ENCODE results near the gene CSNK1A1L. TPM values are rescaled to one million over a fixed set of nuclear protein-coding genes. Genes with fewer than 3 reads are reported as not detected.
"Not testable (repeated sequence)": the region's sequence is repeated elsewhere in the genome, so short reads cannot be mapped to it uniquely, and the experiment has no call there.

The CSNK1A1L gene
- polyA plus RNA-seq, 1 donor (not counting 4 experiments of a cell fraction or from before 2014, with no cell fraction given) = not detected

- H3K9ac ChIP-seq (ENCODE audit: control insufficient read depth, extremely low read depth, insufficient read depth, low read length) = peak overlapping the region; percentile 93
- H3K27ac ChIP-seq (ENCODE audit: control insufficient read depth, insufficient read depth, low read length) = no peak overlapping the region
- dilution Hi-C loops (cut with MboI; ENCODE audit: extremely low pct_ligation_motif_present, low sequenced_read_pairs) = no loop called here
- no peaks in the 10 kb centered on the region for H3K9me3 ChIP-seq (ENCODE audit: control insufficient read depth, low read depth, low read length)
- FAIRE-seq (no peak), DNase-seq (ENCODE audit: low read depth, low spot score) (no peak)
- H3K4me1 ChIP-seq (ENCODE audit: control insufficient read depth, extremely low read depth, insufficient read depth, low read length) = peaks cover 5% of the 10 kb centered on the region
- H3K9me1 ChIP-seq (ENCODE audit: control insufficient read depth, extremely low read depth, insufficient read depth, low read length) = no peaks in the 10 kb centered on the region
- H2AFZ ChIP-seq (ENCODE audit: control insufficient read depth, low read length) = peak overlapping the region; percentile 61
- H3K4me2 ChIP-seq (ENCODE audit: control insufficient read depth, extremely low read depth, insufficient read depth, low read depth, low read length) = peak overlapping the region; percentile 49
- H3K36me3 ChIP-seq (ENCODE audit: control insufficient read depth in 2 of 2, extremely low read depth in 1 of 2, insufficient read depth in 2 of 2, low read length in 2 of 2) = peaks cover 2 to 4% of the 10 kb centered on the region in 2 experiments
- H3K79me2 ChIP-seq (ENCODE audit: control insufficient read depth, insufficient read depth, low read length) = peaks cover 35% of the 10 kb centered on the region
- peak overlapping the region; percentile 53 to 84 (median 83) for H3K4me3 ChIP-seq (ENCODE audit: control insufficient read depth in 2 of 3, extremely low read depth in 1 of 3, insufficient read depth in 2 of 3, low read depth in 1 of 3, low read length in 3 of 3)
- H3K27me3 ChIP-seq (ENCODE audit: control insufficient read depth, extremely low read depth, insufficient read depth, low read length) = no peaks in the 10 kb centered on the region
- no peak for TF ChIP-seq EZH2 (IDR thresholded peaks at IDR 0.05; ENCODE audit: low read length)
- TF ChIP-seq, protein P1, sequence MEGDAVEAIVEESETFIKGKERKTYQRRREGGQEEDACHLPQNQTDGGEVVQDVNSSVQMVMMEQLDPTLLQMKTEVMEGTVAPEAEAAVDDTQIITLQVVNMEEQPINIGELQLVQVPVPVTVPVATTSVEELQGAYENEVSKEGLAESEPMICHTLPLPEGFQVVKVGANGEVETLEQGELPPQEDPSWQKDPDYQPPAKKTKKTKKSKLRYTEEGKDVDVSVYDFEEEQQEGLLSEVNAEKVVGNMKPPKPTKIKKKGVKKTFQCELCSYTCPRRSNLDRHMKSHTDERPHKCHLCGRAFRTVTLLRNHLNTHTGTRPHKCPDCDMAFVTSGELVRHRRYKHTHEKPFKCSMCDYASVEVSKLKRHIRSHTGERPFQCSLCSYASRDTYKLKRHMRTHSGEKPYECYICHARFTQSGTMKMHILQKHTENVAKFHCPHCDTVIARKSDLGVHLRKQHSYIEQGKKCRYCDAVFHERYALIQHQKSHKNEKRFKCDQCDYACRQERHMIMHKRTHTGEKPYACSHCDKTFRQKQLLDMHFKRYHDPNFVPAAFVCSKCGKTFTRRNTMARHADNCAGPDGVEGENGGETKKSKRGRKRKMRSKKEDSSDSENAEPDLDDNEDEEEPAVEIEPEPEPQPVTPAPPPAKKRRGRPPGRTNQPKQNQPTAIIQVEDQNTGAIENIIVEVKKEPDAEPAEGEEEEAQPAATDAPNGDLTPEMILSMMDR (optimal IDR thresholded peaks at IDR 0.05 in 1 of 3, IDR thresholded peaks at IDR 0.05 in 1 of 3, conservative IDR thresholded peaks at IDR 0.05 in 1 of 3; ENCODE audit: extremely low read depth in 1 of 3, insufficient read depth in 2 of 3, low read length in 3 of 3) = no peak
- H4K20me1 ChIP-seq (ENCODE audit: control insufficient read depth, extremely low read depth, insufficient read depth, low read length) = no peaks in the 10 kb centered on the region
Observed at GRCh38 chr13:37059848-37060192, 45.6 kb downstream of the CSNK1A1L start.

GRCh38 chr13:37058910-37059847 is 46.3 kb downstream of the CSNK1A1L start, which contains the start of gene SUPT20H:
SUPT20H (minus strand) TSS chr13:37059688; CDS start chr13:37051490, 8,198 bp downstream.
- DNase-seq (ENCODE audit: low read depth, low spot score) (peak; percentile 2), FAIRE-seq (peak; percentile 20)
- Histone ChIP-seq H3K36me3 (ENCODE audit: control insufficient read depth in 2 of 2, extremely low read depth in 1 of 2, insufficient read depth in 2 of 2, low read length in 2 of 2) (peaks cover 2 to 4% of the 10 kb centered on the region in 2 experiments), H3K27me3 (ENCODE audit: control insufficient read depth, extremely low read depth, insufficient read depth, low read length) (no peaks in the 10 kb centered on the region), H3K4me3 (ENCODE audit: control insufficient read depth in 2 of 3, extremely low read depth in 1 of 3, insufficient read depth in 2 of 3, low read depth in 1 of 3, low read length in 3 of 3) (peak within 1 kb of the TSS; percentile 83 to 92 (median 84)), H3K9ac (ENCODE audit: control insufficient read depth, extremely low read depth, insufficient read depth, low read length) (peak within 1 kb of the TSS; percentile 93), H3K27ac (ENCODE audit: control insufficient read depth, insufficient read depth, low read length) (peak within 1 kb of the TSS; percentile 92), H4K20me1 (ENCODE audit: control insufficient read depth, extremely low read depth, insufficient read depth, low read length) (no peaks in the 10 kb centered on the region), H3K79me2 (ENCODE audit: control insufficient read depth, insufficient read depth, low read length) (peaks cover 37% of the 10 kb centered on the region), H3K4me2 (ENCODE audit: control insufficient read depth, extremely low read depth, insufficient read depth, low read depth, low read length) (peak within 1 kb of the TSS; percentile 92), H3K9me3 (ENCODE audit: control insufficient read depth, low read depth, low read length) (no peaks in the 10 kb centered on the region), H3K4me1 (ENCODE audit: control insufficient read depth, extremely low read depth, insufficient read depth, low read length) (peaks cover 5% of the 10 kb centered on the region), H2AFZ (ENCODE audit: control insufficient read depth, low read length) (peak within 1 kb of the TSS; percentile 85), H3K9me1 (ENCODE audit: control insufficient read depth, extremely low read depth, insufficient read depth, low read length) (no peaks in the 10 kb centered on the region)
- TF ChIP-seq, protein P1 (optimal IDR thresholded peaks at IDR 0.05 in 1 of 3, IDR thresholded peaks at IDR 0.05 in 1 of 3, conservative IDR thresholded peaks at IDR 0.05 in 1 of 3; ENCODE audit: extremely low read depth in 1 of 3, insufficient read depth in 2 of 3, low read length in 3 of 3) = no peak
- TF ChIP-seq EZH2 (IDR thresholded peaks at IDR 0.05; ENCODE audit: low read length) = no peak
- dilution Hi-C loops (cut with MboI; ENCODE audit: extremely low pct_ligation_motif_present, low sequenced_read_pairs) = no loop called here

- dilution Hi-C loops (cut with MboI; ENCODE audit: extremely low pct_ligation_motif_present, low sequenced_read_pairs); H2AFZ ChIP-seq (ENCODE audit: control insufficient read depth, low read length); H3K9ac ChIP-seq (ENCODE audit: control insufficient read depth, extremely low read depth, insufficient read depth, low read length); H3K27me3 ChIP-seq (ENCODE audit: control insufficient read depth, extremely low read depth, insufficient read depth, low read length); DNase-seq (ENCODE audit: low read depth, low spot score); H4K20me1 ChIP-seq (ENCODE audit: control insufficient read depth, extremely low read depth, insufficient read depth, low read length); H3K4me1 ChIP-seq (ENCODE audit: control insufficient read depth, extremely low read depth, insufficient read depth, low read length); H3K27ac ChIP-seq (ENCODE audit: control insufficient read depth, insufficient read depth, low read length); H3K4me3 ChIP-seq (ENCODE audit: control insufficient read depth in 2 of 3, extremely low read depth in 1 of 3, insufficient read depth in 2 of 3, low read depth in 1 of 3, low read length in 3 of 3); H3K36me3 ChIP-seq (ENCODE audit: control insufficient read depth in 2 of 2, extremely low read depth in 1 of 2, insufficient read depth in 2 of 2, low read length in 2 of 2); H3K9me1 ChIP-seq (ENCODE audit: control insufficient read depth, extremely low read depth, insufficient read depth, low read length); FAIRE-seq; H3K4me2 ChIP-seq (ENCODE audit: control insufficient read depth, extremely low read depth, insufficient read depth, low read depth, low read length); H3K9me3 ChIP-seq (ENCODE audit: control insufficient read depth, low read depth, low read length): not testable (repeated sequence)
- H3K79me2 ChIP-seq (ENCODE audit: control insufficient read depth, insufficient read depth, low read length) = peaks cover 61% of the 10 kb centered on the region
Observed at GRCh38 chr13:37056228-37056627, 49.2 kb downstream of the CSNK1A1L start.

Data from keratinocyte (primary cell).